Measurements from ENCODE around the gene FAM53B.
"Not testable (repeated sequence)": the region's sequence is repeated elsewhere in the genome, so short reads cannot be mapped to it uniquely, and the experiment has no call there.

Gene FAM53B

GRCh38 chr10:124593431-124593985, 150.7 kb downstream of the FAM53B start:
- no peak for DNase-seq

- no peak for DNase-seq
Observed at GRCh38 chr10:124592736-124593430, 151.3 kb downstream of the FAM53B start.

- DNase-seq, result no peak
Observed at GRCh38 chr10:124592101-124592500, 152.1 kb downstream of the FAM53B start.

GRCh38 chr10:124591123-124591495, 153.1 kb downstream of the FAM53B start:
- no peak for DNase-seq

- DNase-seq, result no peak
Observed at GRCh38 chr10:124590216-124591122, 153.7 kb downstream of the FAM53B start.

- no peak for DNase-seq
Observed at GRCh38 chr10:124589491-124590041, 154.6 kb downstream of the FAM53B start.

GRCh38 chr10:124588736-124589490, 155.3 kb downstream of the FAM53B start:
- DNase-seq, result peak; percentile 51

- not testable (repeated sequence) for DNase-seq
Observed at GRCh38 chr10:124588341-124588735, 155.8 kb downstream of the FAM53B start.

- DNase-seq, result no peak
Observed at GRCh38 chr10:124587811-124588211, 156.4 kb downstream of the FAM53B start.

GRCh38 chr10:124586142-124586541, 158.0 kb downstream of the FAM53B start:
- no peak for DNase-seq

- DNase-seq, result no peak
Observed at GRCh38 chr10:124579011-124579399, 165.2 kb downstream of the FAM53B start.

- no peak for DNase-seq
Observed at GRCh38 chr10:124578231-124579010, 165.8 kb downstream of the FAM53B start.

GRCh38 chr10:124577651-124578050, 166.5 kb downstream of the FAM53B start:
- DNase-seq, result no peak

GRCh38 chr10:124576526-124577420, 167.4 kb downstream of the FAM53B start:
- no peak for DNase-seq

GRCh38 chr10:124575107-124576035, 168.8 kb downstream of the FAM53B start:
- DNase-seq, result no peak

- DNase-seq, result no peak
Observed at GRCh38 chr10:124574456-124575070, 169.6 kb downstream of the FAM53B start.

- no peak for DNase-seq
Observed at GRCh38 chr10:124573726-124574455, 170.3 kb downstream of the FAM53B start.

GRCh38 chr10:124572751-124573150, 171.4 kb downstream of the FAM53B start:
- no peak for DNase-seq
